Neural progenitor cell (in vitro differentiated cells): ENCODE data around the gene CAPN12.

Source experiments
- CTCF ChIP-seq: fragments of 200-600 bp; sonication (generic); IDR thresholded peaks from 2 replicates; pipeline ENCODE4 v1.5.1; 2017; ENCODE audit warnings: antibody characterized with exemption, mild to moderate bottlenecking
- EZH2phosphoT487 ChIP-seq: fragments of 200-600 bp; sonication (generic); IDR thresholded peaks from 2 replicates; pipeline ENCODE4 v1.6.1; 2017; ENCODE audit warnings: antibody characterized with exemption

GRCh38 chr19:38687837-38688378 lies 56.4 kb downstream of the CAPN12 start:
- TF ChIP-seq CTCF (no peak), EZH2phosphoT487 (no peak)
